Measurements from ENCODE around the gene FAR2.
A peak's percentile ranks its signal among the peaks of the same experiment; 100 is the strongest.
"Not testable (repeated sequence)": the region's sequence is repeated elsewhere in the genome, so short reads cannot be mapped to it uniquely, and the experiment has no call there.

FAR2 gene

DNA sequence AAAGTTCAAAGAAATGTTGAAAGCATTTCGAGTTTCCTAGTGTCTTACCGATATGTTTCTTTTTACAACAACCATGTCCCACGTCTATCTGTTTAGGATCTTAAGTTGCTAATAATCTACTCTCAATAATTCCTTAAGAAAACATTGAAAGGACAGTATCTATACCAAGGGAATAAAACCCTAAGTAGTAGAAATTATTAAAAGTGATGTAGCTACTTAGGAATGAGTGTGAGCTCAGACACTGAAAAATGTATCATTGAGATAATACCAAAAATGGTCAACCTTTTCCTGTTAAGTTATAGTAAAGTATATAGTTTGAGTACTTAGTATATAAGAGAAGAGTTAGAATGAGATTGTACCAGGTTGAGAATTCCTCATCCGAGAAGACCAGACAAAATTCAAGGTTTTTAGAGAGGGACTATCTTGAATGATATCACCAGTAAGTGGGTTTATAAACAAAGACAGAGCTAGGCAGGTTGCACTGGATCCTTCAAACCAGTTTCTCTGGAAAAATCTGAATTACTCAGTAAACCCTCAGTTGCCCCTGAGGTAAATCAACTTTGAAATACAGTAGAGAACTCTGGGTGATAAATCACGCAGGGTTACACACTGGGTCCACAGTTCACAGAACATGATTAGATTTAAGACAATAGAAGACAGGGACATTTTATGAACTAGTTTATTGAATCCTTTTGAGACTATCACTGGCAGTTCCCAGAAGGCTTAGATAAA lies 135.1 kb downstream of the FAR2 start:
- no peak for DNase-seq

DNA sequence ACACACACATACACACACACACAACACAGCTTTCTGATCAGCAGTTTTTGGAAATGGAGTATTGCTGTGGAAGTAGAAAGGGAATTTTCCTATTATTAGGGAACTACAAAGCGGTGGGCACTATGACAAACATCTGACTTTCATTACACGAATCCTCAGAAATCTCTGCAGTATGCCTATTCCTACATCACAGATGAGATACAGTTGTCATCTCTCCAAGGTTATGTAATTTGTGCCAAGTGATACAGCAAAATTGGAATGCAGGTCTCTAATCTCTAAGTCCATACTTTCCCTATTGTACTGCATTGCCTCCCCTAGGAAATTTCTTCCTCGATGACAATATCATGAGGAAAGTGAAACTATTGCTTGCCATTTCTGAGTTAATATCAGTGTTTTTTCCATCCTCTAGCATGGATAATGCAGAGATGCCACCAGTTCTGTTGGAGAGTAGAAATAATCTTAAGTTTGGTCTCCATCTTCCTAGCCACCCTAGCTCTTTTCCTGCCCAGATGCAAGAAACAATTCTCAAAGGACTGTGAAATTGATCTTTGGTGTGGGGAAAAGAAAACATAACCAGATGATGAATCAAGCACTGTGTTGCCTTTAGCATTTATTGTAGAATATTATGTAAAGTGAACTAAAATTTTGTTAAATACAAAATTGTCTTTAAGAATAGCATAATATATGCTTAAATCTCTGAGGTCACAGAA lies 137.2 kb downstream of the FAR2 start:
- no peak for DNase-seq

DNA sequence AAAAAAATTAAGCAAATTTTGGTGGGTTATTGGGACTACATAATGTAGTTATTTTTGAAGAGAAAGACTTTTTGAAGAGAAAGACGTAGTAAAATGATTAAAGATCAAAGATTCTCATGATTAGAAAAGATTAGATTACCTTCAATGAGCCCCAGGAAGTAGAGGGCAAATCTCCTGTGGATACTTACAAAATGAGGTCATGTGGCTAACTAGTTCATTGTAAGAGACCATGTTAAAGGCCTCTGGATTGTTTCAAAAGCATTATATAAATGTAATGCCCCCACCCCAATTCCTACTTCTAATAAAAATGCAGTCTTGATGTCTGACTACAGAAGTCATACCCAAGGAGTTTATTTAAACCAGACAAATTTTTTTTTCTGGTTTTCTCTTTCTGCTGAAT lies 138.5 kb downstream of the FAR2 start:
- DNase-seq: no peak

DNA sequence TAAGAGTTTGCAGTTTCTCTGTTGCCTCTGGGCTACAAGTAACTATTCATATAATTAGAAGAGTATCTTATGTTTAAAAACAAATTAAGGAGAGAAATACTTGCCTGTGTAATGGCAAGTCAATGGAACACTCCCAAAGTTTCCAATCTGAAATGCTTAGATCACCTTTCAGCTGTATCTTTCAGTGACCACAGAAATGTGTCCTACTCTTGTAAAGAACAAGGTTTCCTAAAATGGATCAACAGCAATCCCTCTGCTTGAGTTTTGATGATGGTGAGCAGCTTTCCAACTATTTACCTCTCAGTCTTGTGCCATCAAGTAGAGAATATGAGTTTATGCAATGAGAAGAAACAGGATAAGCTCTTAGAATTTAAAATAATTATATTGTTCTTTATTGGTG lies 139.0 kb downstream of the FAR2 start:
- DNase-seq: no peak

DNA sequence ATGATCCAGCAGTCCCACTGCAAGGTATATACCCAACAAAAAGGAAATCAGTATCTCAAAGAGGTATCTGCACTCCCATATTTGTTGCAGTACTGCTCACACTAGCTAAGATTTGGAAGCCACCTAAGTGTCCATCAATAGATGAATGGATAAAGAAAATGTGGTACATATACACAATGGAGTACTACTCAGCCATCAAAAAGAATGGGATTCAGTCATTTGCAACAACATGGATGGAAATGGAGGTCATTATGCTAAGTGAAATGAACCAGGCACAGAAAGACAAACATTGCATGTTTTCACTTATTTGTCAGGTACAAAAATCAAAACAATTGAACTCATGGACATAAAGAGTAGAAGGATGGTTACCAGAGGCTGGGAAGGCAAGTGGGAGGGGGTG lies 141.4 kb downstream of the FAR2 start:
- DNase-seq: not testable (repeated sequence)

DNA sequence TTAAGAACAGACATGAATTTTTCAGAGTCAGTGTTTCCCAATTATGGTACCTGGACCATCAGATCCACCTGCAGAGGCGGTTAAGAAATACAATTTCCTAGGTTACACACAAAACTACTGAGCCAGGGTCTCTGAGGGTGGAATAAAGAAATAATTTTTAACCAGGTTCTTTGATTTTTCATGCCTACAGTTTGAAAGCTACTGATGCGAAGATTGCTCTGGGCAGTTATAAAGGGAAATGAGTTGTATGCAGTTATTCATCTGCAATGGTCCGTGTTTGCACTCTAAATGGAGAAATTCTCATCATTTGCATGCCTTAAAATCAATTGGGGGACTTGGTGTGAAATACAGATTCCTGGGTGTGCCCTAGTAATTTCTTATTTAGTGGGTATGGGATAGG lies 142.1 kb downstream of the FAR2 start:
- no peak for DNase-seq

DNA sequence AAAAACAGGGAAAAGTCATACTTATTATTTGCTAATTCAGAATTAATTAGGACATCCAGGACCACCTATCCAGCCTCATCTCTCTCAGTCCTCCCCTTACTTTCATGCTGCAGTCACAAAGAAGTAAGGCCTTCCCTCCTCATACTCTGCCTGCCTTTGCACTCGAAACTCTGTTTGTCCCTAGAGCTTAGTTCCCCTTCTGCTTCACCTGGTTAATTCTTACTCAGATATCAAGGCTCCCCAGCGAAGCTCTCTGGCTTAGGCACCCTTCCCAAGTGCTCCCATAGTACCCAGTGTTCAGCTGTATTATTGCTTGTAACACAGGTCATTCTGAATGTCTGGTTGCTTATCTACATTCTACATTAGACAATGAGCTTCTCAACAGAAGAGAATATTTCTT lies 150.6 kb downstream of the FAR2 start:
- no peak for DNase-seq

DNA sequence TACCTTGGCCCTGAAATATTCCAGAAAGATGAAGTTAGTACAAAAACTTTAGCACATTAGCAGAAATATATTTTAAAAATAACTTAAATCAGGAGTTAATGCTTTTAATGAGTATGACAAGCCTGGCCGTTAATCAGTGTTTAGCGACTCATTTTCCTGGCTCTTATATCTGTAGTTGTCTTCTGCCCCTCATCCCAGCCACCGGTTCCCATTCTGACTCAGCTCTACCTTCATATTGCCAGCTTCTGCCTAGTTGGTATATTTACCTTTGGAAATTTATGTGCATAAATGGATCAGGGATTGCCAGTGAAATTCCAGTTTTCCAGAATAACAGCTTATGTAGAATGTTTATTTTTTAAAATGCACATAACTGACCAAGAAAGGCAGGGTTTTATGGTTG lies 152.0 kb downstream of the FAR2 start:
- DNase-seq: no peak

DNA sequence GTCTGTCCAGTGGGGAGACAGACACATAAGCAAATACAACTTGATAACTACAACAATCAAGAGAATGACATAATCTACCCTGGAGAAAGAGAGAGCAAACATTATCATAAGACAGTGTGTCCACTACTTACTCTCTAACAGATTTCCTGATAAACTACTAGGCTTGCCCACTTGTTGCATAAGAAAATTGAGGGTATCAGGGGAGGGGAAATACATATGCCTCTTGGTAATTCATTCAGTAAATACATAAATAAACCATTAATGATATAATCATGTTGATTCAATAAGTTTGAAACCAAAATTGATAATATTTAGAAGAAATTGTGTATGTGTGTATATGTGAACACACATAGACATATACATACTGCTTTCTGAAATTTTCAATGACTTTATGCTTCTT lies 155.3 kb downstream of the FAR2 start:
- no peak for DNase-seq

DNA sequence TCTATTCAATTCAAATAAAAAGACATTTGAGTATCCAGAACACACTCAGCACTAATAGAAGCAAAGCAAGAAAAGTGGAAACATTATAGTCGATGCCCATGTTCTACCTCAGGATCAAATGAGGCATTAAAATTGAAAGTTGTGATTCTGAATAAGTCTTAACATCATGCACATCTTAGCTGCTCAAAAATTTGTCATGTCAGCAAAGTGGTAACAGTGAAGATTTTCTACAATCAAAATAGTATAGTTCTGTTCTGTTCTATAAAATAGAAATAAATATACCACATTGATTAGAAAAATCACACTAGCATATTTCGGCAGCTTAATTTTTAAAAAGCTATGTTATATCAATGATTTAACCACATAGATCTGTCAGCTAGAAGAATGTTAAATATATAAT lies 157.2 kb downstream of the FAR2 start:
- DNase-seq: no peak

DNA sequence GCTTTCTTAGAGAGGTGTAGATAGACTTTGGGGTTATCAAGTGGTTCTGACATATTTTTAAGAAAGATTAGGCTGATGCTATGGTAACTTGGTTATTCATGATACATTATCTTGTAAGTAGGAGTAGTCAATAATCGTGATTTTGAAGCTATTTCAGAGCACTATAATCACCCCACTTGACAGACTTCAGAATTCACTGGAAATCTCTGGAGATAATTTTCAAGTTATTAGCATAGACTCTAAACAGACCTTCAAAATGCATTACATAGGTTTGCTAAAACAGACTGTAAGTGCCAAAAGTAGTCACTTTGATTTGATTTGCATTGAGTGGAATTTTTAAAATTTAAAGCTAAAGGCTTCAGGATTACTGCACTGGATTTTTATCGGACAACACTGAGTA lies 157.6 kb downstream of the FAR2 start:
- no peak for DNase-seq

DNA sequence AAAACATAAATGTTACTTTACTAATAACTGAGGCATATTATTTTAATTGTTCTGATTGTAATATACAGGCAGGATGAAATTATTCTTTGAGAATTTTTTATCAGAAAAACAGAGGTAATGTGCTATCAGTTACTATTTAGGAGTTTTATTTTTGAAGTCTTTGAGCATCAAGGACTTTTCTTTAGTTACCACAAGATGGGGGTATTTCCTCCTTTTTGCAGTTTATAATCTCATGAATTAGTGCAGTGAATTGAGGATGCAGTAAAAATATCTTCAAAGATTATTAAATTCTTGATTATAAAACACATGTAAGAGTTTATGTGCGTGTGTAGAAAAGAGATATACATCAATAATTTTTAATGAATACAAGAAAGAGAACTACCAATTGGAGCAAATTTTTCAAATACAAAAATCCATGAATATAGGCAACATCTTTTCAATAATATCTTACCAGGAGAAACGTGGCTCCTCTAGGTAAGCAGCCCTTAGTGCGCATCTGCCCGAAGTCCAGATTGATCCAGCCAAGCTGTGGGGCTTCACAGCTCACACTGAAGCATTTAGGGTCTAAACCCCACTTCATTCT lies 160.3 kb downstream of the FAR2 start:
- no peak for DNase-seq

DNA sequence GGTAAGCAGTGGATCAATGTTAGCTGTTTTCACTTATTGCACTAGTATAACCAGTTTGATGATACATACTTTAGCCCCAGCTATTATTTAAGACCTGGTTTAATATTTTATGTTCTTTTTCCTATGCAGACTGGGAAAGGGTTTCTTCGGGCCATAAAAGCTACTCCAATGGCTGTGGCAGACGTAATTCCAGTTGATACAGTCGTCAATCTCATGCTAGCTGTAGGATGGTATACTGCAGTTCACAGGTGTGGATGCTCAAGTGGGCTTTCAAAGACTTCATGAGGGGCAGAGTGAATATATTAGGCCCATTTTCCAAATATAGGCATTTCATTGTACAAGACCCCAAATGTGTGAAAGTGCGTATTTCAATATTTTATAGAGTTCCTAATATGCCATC lies 161.8 kb downstream of the FAR2 start:
- no peak for DNase-seq

DNA sequence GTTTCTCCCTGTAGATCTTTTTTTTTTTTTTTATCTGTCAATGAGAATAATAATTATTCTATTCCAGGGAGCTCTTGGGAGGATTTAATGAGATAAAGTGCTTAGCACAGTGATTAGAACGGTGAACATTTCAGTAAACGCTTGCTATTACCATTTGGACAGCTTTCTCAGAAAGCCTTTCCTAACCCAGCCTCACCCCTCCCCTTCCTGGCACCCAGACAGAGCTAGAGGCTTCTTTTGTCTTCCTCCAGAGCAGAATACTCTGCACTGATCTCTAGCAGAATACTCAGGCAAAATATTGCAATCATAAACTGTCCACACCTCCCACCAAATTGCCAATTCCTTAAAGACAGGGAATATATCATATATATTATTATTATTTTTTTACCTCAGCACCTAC lies 165.3 kb downstream of the FAR2 start:
- no peak for DNase-seq

DNA sequence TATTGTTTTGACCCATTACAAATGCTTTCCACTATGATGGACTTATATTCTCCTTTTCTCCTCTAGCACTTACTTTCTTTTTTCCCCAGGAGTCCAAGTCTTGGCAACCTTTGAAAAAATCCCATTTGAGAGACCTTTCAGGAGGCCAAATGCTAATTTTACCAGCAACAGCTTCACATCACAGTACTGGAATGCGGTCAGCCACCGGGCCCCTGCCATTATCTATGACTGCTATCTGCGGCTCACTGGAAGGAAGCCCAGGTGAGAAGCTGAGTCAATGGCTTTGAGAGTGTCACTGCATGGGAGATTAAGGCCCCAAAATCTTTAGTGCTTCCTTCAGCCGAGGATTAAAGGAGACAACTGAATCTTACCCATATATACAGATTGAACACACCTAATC lies 167.7 kb downstream of the FAR2 start:
- DNase-seq: no peak

DNA sequence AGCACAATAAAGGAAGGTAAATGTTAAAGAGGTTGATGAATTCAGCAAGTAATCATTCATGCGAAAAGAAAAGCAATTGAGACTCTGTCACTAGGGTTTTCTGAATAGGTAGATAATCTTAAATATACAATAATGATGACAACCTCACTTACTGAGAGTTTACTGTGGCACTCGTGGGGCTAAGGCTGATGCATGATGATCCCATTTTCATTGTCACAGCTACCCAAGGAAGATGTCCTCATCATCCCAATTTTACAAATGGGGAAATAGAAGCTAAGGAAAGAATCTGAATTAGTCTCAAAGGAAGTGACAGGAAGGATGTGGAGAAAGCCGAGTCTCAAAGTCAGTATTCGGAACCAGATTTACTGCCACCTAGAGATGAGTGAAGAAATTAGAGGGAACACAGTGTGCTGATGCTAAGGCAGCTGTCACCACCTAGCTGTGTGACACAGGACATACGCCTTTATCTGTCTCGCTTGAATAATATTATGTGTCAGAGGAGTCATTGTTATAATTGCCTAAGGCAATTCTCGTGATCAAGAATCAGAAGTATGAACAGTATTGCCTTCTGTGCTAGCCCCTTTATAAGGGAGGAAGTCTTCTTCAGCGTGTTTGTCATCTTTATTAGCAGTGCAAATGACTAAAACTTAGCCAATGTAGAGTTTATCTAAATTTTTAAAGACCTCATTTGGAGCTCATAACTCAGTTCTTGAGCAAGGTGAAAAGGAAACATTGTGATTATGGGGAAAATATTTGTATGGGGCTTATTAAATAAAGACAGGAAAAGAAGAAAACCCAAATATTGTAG lies 168.7 kb downstream of the FAR2 start:
- DNase-seq: peak; percentile 6

DNA sequence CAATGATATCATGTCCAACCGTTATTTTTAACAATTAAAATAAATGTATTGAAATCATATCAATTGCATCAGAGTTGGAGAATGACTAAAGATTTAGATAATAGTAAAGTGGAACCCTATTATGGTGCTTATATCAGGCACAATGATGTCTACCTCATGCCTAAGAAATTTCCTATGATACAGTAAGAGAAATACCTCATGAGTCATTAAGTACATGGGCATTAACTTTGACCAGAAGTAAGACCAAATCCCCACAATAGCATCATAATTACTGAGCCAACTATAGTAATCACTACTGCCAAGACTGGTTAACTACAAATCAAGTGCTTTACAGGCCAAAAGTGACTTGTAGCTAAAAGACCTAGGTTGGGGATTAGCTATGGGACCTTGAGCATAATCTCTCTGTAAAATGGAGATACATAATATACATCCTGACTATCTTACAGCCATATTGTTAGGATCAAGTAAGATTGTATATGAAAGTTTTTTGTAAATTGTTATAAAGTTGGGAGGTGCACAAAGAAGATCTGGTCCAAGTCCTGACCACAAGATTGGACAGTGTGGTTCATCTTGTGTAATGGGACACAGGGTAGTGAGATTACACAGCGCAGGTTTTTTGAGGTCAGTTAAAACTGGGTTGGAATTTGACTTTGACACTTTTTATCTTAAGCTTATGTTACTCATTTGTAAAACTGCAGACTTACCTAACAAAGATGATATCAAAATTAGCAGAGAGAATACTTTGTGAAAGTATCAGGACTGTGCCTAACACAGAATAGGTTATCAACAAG lies 171.4 kb downstream of the FAR2 start:
- DNase-seq: no peak

DNA sequence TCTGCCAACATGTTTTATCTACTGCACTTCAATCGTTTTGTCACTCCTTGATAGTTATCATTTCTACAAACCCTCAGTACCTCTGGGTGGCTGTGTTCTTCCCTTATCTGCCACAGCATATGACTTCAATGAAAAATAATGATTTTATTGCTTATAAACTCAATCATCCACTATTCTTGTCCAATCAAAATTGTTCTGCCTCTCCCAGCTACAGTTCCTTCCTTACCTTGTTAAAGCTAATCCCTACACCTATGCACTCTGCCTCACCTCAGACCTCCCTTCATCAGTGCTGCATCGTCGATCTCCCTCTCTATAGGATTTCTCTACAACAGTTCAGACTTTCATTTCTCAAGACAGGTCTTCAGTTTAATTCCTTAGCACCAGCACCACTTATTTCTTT lies 173.1 kb downstream of the FAR2 start:
- no peak for DNase-seq

DNA sequence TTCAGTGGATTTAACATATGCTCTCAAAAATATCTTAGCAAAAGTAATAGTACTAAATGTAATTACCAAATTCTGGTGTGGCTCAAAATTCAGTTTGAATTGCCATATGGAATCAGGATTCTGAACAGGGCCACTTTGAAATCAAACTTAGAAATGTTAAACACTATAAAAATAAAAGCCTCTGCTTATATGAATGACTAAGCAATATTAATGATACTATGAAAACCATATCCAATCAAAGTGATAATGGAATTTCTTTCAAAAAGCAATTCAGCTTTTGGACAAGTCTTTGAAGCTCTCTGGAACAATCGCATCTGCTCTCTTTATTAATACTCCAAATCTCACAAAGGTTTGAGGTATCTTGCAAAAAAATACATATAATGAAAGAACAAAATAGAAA lies 180.3 kb downstream of the FAR2 start:
- no peak for DNase-seq

DNA sequence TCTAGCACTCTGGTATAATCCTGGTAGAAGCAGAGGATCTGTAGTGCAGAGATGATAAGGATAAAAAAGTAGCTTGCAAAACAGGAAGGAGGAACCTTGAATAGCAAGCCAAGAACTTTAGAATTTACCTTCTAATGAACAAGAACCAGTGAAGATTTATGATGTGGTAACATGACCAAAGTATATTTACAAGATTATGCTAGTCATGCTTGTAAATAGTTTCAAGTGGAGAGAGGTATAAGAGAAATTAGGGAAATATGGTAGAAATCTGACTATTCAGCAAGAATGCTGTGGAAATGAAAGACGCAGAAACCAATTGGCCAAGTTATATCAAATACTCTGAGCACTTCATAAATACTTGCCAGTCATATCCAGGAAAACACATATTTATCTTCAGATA lies 184.1 kb downstream of the FAR2 start:
- no peak for DNase-seq

DNA sequence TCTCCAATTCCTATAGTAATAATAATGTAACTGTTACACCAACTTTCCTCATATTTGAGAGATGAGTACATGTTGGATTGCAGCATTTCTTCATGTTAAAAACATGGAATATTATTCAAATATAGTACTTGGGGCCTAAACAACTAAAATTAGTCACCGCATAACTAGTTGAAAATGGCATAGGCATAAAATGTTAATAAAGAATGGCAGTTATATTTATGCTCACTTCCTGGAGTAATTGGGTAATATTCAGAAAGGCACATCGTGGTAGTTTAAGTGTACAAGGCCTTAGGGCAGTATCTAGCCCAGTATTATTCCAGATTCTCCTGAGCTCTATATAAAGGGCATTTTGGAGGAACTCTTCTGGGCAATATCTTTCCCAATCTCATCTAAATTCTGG lies 185.9 kb downstream of the FAR2 start:
- DNase-seq: no peak

DNA sequence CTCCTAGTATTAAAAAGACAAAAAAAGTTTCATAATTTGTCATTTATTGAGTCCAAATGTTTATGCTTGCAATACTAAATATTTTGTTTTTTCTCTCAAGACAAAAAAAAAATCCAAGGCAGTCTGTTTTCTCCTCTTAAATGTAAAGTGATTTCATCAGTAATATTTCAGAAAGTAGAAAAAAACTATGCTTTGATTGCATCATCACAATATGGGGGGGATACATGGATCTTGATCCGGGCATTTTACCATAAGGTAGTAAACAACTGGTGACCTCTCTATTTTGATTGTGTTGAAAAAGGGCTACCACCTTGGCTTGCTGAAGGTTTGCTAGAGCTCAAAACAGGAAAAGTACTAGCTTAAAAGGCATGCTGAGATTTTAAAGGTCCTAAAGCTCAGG lies 188.2 kb downstream of the FAR2 start:
- no peak for DNase-seq

Data from activated gamma-delta T cell treated with Interleukin-2 at 50 U/mL for 16 hours (primary cell).